Loucy (cell line): ENCODE measurements around the gene VDAC1.

Source experiments
- H2AFZ ChIP-seq: fragments of 200-600 bp; sonication (generic); 2 replicates; pipeline ENCODE4 v1.6.0; 2016; ENCODE audit warnings: antibody characterized with exemption, mild to moderate bottlenecking, low read length, moderate library complexity
- H3F3A ChIP-seq: fragments of 200-600 bp; 2 replicates; pipeline ENCODE4 v1.6.0; 2016; ENCODE audit warnings: antibody characterized with exemption, low read depth, mild to moderate bottlenecking
- H3K27me3 ChIP-seq: fragments of 200-600 bp; sonication (generic); 2 replicates; pipeline ENCODE4 v1.6.1; 2014; ENCODE audit warnings: low read length, mild to moderate bottlenecking; ENCODE audit not compliant: insufficient read depth, poor library complexity, severe bottlenecking
- H3K36me3 ChIP-seq: fragments of 200-600 bp; sonication (generic); 2 replicates; pipeline ENCODE4 v1.6.1; 2016; ENCODE audit warnings: low read length; ENCODE audit not compliant: insufficient read depth
- H3K4me1 ChIP-seq: fragments of 200-600 bp; sonication (generic); 2 replicates; pipeline ENCODE4 v1.5.1; 2014; ENCODE audit warnings: low read length, mild to moderate bottlenecking; ENCODE audit not compliant: insufficient read depth, poor library complexity, severe bottlenecking
- H3K4me2 ChIP-seq: fragments of 200-600 bp; sonication (generic); 2 replicates; pipeline ENCODE4 v1.6.0; 2014; ENCODE audit warnings: antibody characterized with exemption, low read length, low read depth, mild to moderate bottlenecking; ENCODE audit not compliant: poor library complexity, severe bottlenecking
- H3K4me3 ChIP-seq: fragments of 200-600 bp; sonication (generic); 2 replicates; pipeline ENCODE4 v1.5.1; 2014; ENCODE audit warnings: low read length, mild to moderate bottlenecking, mixed read lengths; ENCODE audit not compliant: poor library complexity, severe bottlenecking
- H3K79me2 ChIP-seq: fragments of 200-600 bp; sonication (generic); 2 replicates; pipeline ENCODE4 v1.6.1; 2014; ENCODE audit warnings: low read length; ENCODE audit not compliant: insufficient read depth
- H3K9ac ChIP-seq: fragments of 200-600 bp; sonication (generic); 2 replicates; pipeline ENCODE4 v1.6.0; 2014; ENCODE audit warnings: mild to moderate bottlenecking, low read depth, low read length, moderate library complexity; ENCODE audit not compliant: poor library complexity, severe bottlenecking
- H3K9me2 ChIP-seq: fragments of 200-600 bp; sonication (generic); replicated peaks from 2 replicates; pipeline ENCODE4 v1.6.1; 2016; ENCODE audit warnings: low read depth, low read length, mixed read lengths
- H3K9me3 ChIP-seq: fragments of 200-600 bp; sonication (generic); 2 replicates; pipeline ENCODE4 v1.6.1; 2014; ENCODE audit warnings: mild to moderate bottlenecking, antibody characterized with exemption, low read length, low read depth; ENCODE audit not compliant: insufficient read depth
- H4K20me1 ChIP-seq: fragments of 200-600 bp; sonication (generic); 2 replicates; pipeline ENCODE4 v1.6.0; 2014; ENCODE audit warnings: antibody characterized with exemption, low read length, mild to moderate bottlenecking; ENCODE audit not compliant: insufficient read depth, poor library complexity, severe bottlenecking
- CTCF ChIP-seq: fragments of 200-600 bp; sonication (generic); conservative IDR thresholded peaks from 2 replicates; pipeline ENCODE4 v1.5.1; 2014; ENCODE audit warnings: mild to moderate bottlenecking, antibody characterized with exemption, low read length
- EZH2phosphoT487 ChIP-seq: fragments of 200-600 bp; IDR thresholded peaks from 2 replicates; pipeline ENCODE4 v1.6.1; 2018; ENCODE audit warnings: antibody characterized with exemption, mild to moderate bottlenecking, moderate library complexity, borderline replicate concordance

VDAC1 gene

DNA sequence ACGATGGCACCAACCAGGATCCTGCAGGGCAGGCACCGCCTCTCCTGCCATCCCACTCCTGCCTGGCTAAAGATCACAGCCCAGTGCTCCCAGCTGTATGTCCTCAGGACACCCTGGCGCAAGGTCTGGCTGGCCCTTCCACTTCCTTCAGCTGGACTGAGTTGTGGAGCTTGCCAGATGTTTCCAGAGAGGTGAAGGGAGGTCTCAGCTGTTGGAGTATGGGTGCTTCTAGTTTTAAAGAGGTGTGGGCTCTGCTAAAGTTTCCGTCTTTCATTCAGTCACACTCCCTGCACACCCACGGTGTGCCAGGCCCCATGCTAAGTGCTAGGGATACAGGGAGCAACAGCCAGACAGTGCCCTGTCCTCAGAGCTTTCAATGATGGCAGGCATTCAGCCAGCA lies 70.5 kb downstream of the VDAC1 start:
- Histone ChIP-seq H3K4me3 (no peak overlapping the region), H2AFZ (no peak overlapping the region), H3K9me3 (no peaks in the 10 kb centered on the region), H3K4me2 (no peak overlapping the region), H3K9ac (no peak overlapping the region), H4K20me1 (no peaks in the 10 kb centered on the region), H3K9me2 (no peaks in the 10 kb centered on the region), H3K79me2 (no peaks in the 10 kb centered on the region), H3K4me1 (no peaks in the 10 kb centered on the region), H3F3A (no peaks in the 10 kb centered on the region), H3K27me3 (no peaks in the 10 kb centered on the region), H3K36me3 (no peaks in the 10 kb centered on the region)
- TF ChIP-seq EZH2phosphoT487, result no peak

- Histone ChIP-seq H4K20me1 (no peaks in the 10 kb centered on the region), H3K4me1 (no peaks in the 10 kb centered on the region), H3F3A (no peaks in the 10 kb centered on the region), H3K79me2 (no peaks in the 10 kb centered on the region), H3K27me3 (no peaks in the 10 kb centered on the region), H2AFZ (no peak overlapping the region), H3K9ac (no peak overlapping the region), H3K9me3 (no peaks in the 10 kb centered on the region), H3K4me3 (no peak overlapping the region), H3K4me2 (no peak overlapping the region), H3K36me3 (no peaks in the 10 kb centered on the region), H3K9me2 (no peaks in the 10 kb centered on the region)
- no peak for TF ChIP-seq CTCF
- no peak for TF ChIP-seq EZH2phosphoT487
Observed at GRCh38 chr5:133933670-133934295, 71.0 kb downstream of the VDAC1 start.

GRCh38 chr5:133933169-133933509 lies 71.6 kb downstream of the VDAC1 start:
- no peaks in the 10 kb centered on the region for H3K4me1 ChIP-seq
- no peaks in the 10 kb centered on the region for H3K79me2 ChIP-seq
- no peaks in the 10 kb centered on the region for H4K20me1 ChIP-seq
- no peak for TF ChIP-seq CTCF
- TF ChIP-seq EZH2phosphoT487, result no peak
- no peaks in the 10 kb centered on the region for H3K9me2 ChIP-seq
- H3K4me3 ChIP-seq, result no peak overlapping the region
- no peak overlapping the region for H2AFZ ChIP-seq
- H3K9ac ChIP-seq, result no peak overlapping the region
- H3K4me2 ChIP-seq, result no peak overlapping the region
- H3F3A ChIP-seq, result no peaks in the 10 kb centered on the region
- no peaks in the 10 kb centered on the region for H3K27me3 ChIP-seq
- no peaks in the 10 kb centered on the region for H3K9me3 ChIP-seq
- H3K36me3 ChIP-seq, result no peaks in the 10 kb centered on the region

- Histone ChIP-seq H3K9me3 (no peaks in the 10 kb centered on the region), H3K9me2 (no peaks in the 10 kb centered on the region), H3K79me2 (no peaks in the 10 kb centered on the region), H3K4me3 (no peak overlapping the region), H4K20me1 (no peaks in the 10 kb centered on the region), H2AFZ (no peak overlapping the region), H3F3A (no peaks in the 10 kb centered on the region), H3K4me1 (no peaks in the 10 kb centered on the region), H3K4me2 (no peak overlapping the region), H3K36me3 (no peaks in the 10 kb centered on the region), H3K27me3 (no peaks in the 10 kb centered on the region), H3K9ac (no peak overlapping the region)
- TF ChIP-seq CTCF, result no peak
- no peak for TF ChIP-seq EZH2phosphoT487
Observed at GRCh38 chr5:133932441-133933168, 72.2 kb downstream of the VDAC1 start.
